Lower leg skin (tissue), 4 donors: Measurements from ENCODE around the gene UXT. TPM values are rescaled to one million over a fixed set of nuclear protein-coding genes. Genes with fewer than 3 reads are reported as not detected.

Experiments used
- DNase-seq, 2 donors: peaks; one replicate each; pipeline ENCODE4 v3.0.0-alpha.2; 2019; ENCODE audit warnings: low spot score in 2 of 2
- H3K4me3 ChIP-seq: fragments of 200-600 bp; sonication (generic); 2 replicates; pipeline ENCODE4 v1.5.1; 2017; ENCODE audit warnings: mild to moderate bottlenecking, low read depth; ENCODE audit not compliant: poor library complexity, severe bottlenecking
- CTCF ChIP-seq, 3 donors: fragments of 450-650 bp; IDR thresholded peaks; one replicate each; pipeline ENCODE4 v1.5.1; 2016; ENCODE audit warnings: antibody characterized with exemption in 3 of 3, mild to moderate bottlenecking in 3 of 3, moderate library complexity in 2 of 3
- POLR2A ChIP-seq, 2 donors: fragments of 450-650 bp; IDR thresholded peaks; one replicate each; pipeline ENCODE4 v1.6.1; 2016 to 2017; ENCODE audit warnings: antibody characterized with exemption in 2 of 2, mild to moderate bottlenecking in 1 of 2, moderate library complexity in 1 of 2
- WGBS, 2 donors: methylation state at CpG; one replicate each; pipeline ENCODE4 v1.1.5; 2018; 5-methylcytosine and 5-hydroxymethylcytosine counted together
- intact Hi-C: fragments of 100-400 bp; cut with DNase I; formaldehyde crosslinking; loops from one replicate; pipeline ENCODE4 v1.15.0; 2023; ENCODE audit warnings: low total_unique reads
- total RNA-seq, 4 donors: library from RNA; depleted of rRNA; stranded (reverse); fragments of >200 nt; gene quantifications; one replicate each; pipeline ENCODE4 v1.1.0, GENCODE V29; 2016

The UXT gene
- total RNA-seq, 4 donors from 2014 or later, result 95.7 to 190 (median 125) TPM

- 0 to 38% methylated on average over 2 to 80 of the region's 88 CpGs for WGBS, 2 donors
- no peak within 1 kb of the TSS for H3K4me3 ChIP-seq
- intact Hi-C loops, result no loop called here
- TF ChIP-seq CTCF (IDR thresholded peaks at IDR 0.05), result no peak
- no peak for TF ChIP-seq POLR2A (IDR thresholded peaks at IDR 0.05)
- peak; percentile 38 to 90 for DNase-seq
Measured at GRCh38 chrX:47619486-47620302, 39.3 kb downstream of the UXT start, which contains the start of gene SYN1. Gene SYN1, minus strand, starts transcription at chrX:47619857. Its CDS starts 129 bp downstream, at chrX:47619728.

- WGBS, 2 donors, result 56 to 63% methylated on average over 14 to 32 of the region's 32 CpGs
- H3K4me3 ChIP-seq, result no peak overlapping the region
- TF ChIP-seq POLR2A (IDR thresholded peaks at IDR 0.05), result no peak
- TF ChIP-seq CTCF (IDR thresholded peaks at IDR 0.05), result no peak
- DNase-seq, result peak in 1 of 2 donors; percentile 26
- intact Hi-C loops, result no loop called here
Measured at GRCh38 chrX:47618923-47619485, 40.0 kb downstream of the UXT start.

- 66 to 83% methylated on average over 4 to 5 of the region's 5 CpGs for WGBS, 2 donors
- DNase-seq, result peak in 1 of 2 donors; percentile 70
- intact Hi-C loops, result no loop called here
- no peak for TF ChIP-seq CTCF (IDR thresholded peaks at IDR 0.05)
- TF ChIP-seq POLR2A (IDR thresholded peaks at IDR 0.05), result no peak
- H3K4me3 ChIP-seq, result no peak overlapping the region
Measured at GRCh38 chrX:47614618-47615017, 44.4 kb downstream of the UXT start.

- no peak for TF ChIP-seq POLR2A (IDR thresholded peaks at IDR 0.05)
- TF ChIP-seq CTCF (IDR thresholded peaks at IDR 0.05), result no peak
- 88 to 90% methylated on average over 7 to 8 of the region's 8 CpGs for WGBS, 2 donors
- no peak overlapping the region for H3K4me3 ChIP-seq
- intact Hi-C loops, result no loop called here
- DNase-seq, result peak in 1 of 2 donors; percentile 45
Measured at GRCh38 chrX:47613082-47613481, 45.9 kb downstream of the UXT start.

- no peak for DNase-seq
- TF ChIP-seq CTCF (IDR thresholded peaks at IDR 0.05) (no peak), POLR2A (IDR thresholded peaks at IDR 0.05) (no peak)
- no peak overlapping the region for H3K4me3 ChIP-seq
- intact Hi-C loops, result no loop called here
Measured at GRCh38 chrX:47612418-47612817, 46.6 kb downstream of the UXT start.
